GM23338 (cell line): Measurements from ENCODE around the gene RIPK4. TPM values are rescaled to one million over a fixed set of nuclear protein-coding genes. Genes with fewer than 3 reads are reported as not detected.

ENCODE experiments used
- ATAC-seq: fragments of 200-7000 bp; cut with Tn5 transposase; 3 replicates; pipeline ENCODE4 v1.9.1; 2020
- DNase-seq: peaks from one replicate; pipeline ENCODE4 v3.0.0-alpha.2; 2015; ENCODE audit warnings: low spot score
- H2AFZ ChIP-seq: fragments of 200-600 bp; sonication (generic); 2 replicates; pipeline ENCODE4 v1.8.0; 2016; ENCODE audit warnings: antibody characterized with exemption, mild to moderate bottlenecking, moderate library complexity
- H3F3A ChIP-seq: fragments of 200-600 bp; sonication (generic); replicated peaks from 2 replicates; pipeline ENCODE4 v1.8.0; 2017; ENCODE audit warnings: antibody characterized with exemption, mixed run types, low read depth
- H3K27ac ChIP-seq: fragments of 200-600 bp; sonication (generic); 2 replicates; pipeline ENCODE4 v1.6.1; 2016; ENCODE audit warnings: low read depth
- H3K27me3 ChIP-seq: fragments of 200-600 bp; sonication (generic); 2 replicates; pipeline ENCODE4 v1.8.0; 2016; ENCODE audit warnings: mild to moderate bottlenecking, mixed run types, moderate library complexity; ENCODE audit not compliant: insufficient read depth
- H3K36me3 ChIP-seq: fragments of 200-600 bp; sonication (generic); 2 replicates; pipeline ENCODE4 v1.8.0; 2016; ENCODE audit warnings: mild to moderate bottlenecking; ENCODE audit not compliant: insufficient read depth
- H3K4me1 ChIP-seq: fragments of 200-600 bp; sonication (generic); 2 replicates; pipeline ENCODE4 v1.8.0; 2016; ENCODE audit warnings: mild to moderate bottlenecking, moderate library complexity; ENCODE audit not compliant: insufficient read depth
- H3K4me2 ChIP-seq: fragments of 200-600 bp; sonication (generic); 2 replicates; pipeline ENCODE4 v1.7.1; 2017; ENCODE audit warnings: mixed run types
- H3K4me3 ChIP-seq: fragments of 200-600 bp; sonication (generic); 2 replicates; pipeline ENCODE4 v1.6.1; 2016; ENCODE audit warnings: mixed run types
- H3K79me2 ChIP-seq: fragments of 200-600 bp; sonication (generic); replicated peaks from 2 replicates; pipeline ENCODE4 v1.8.0; 2017; ENCODE audit warnings: mild to moderate bottlenecking; ENCODE audit not compliant: insufficient read depth
- H3K9me2 ChIP-seq: fragments of 200-600 bp; sonication (generic); 2 replicates; pipeline ENCODE4 v1.8.0; 2017; ENCODE audit not compliant: insufficient read depth
- H4K20me1 ChIP-seq: fragments of 200-600 bp; sonication (generic); replicated peaks from 2 replicates; pipeline ENCODE4 v1.8.0; 2017; ENCODE audit warnings: mild to moderate bottlenecking; ENCODE audit not compliant: insufficient read depth
- H3K27ac Mint-ChIP-seq: 2 replicates; pipeline ENCODE4 v1.8.0; 2020; ENCODE audit warnings: inconsistent platforms, mild to moderate bottlenecking, moderate library complexity, mixed read lengths
- H3K27me3 Mint-ChIP-seq: 3 replicates; pipeline ENCODE4 v1.8.0; 2022; ENCODE audit warnings: low read depth, mild to moderate bottlenecking, moderate library complexity, mixed read lengths, inconsistent platforms; ENCODE audit not compliant: insufficient read depth, poor library complexity
- H3K36me3 Mint-ChIP-seq: 3 replicates; pipeline ENCODE4 v1.8.0; 2021; ENCODE audit warnings: low read depth, mild to moderate bottlenecking, inconsistent platforms, moderate library complexity, mixed read lengths
- H3K4me1 Mint-ChIP-seq: 3 replicates; pipeline ENCODE4 v1.8.0; 2020; ENCODE audit warnings: mild to moderate bottlenecking, inconsistent platforms, mixed read lengths
- H3K4me3 Mint-ChIP-seq: 3 replicates; pipeline ENCODE4 v1.8.0; 2021; ENCODE audit warnings: moderate library complexity, mild to moderate bottlenecking, inconsistent platforms, mixed read lengths
- H3K9me3 Mint-ChIP-seq: 3 replicates; pipeline ENCODE4 v1.8.0; 2020; ENCODE audit warnings: moderate library complexity, mild to moderate bottlenecking, inconsistent platforms, mixed read lengths
- CREB1 ChIP-seq: fragments of 250-450 bp; sonication (Bioruptor Pico); IDR thresholded peaks from 2 replicates; pipeline ENCODE4 v1.5.0; 2020; ENCODE audit warnings: low read depth, mild to moderate bottlenecking, moderate library complexity
- CTCF ChIP-seq, 2 experiments: fragments of 200-600 bp in 1 of 2; sonication (generic) in 1 of 2; conservative IDR thresholded peaks; 2 replicates each; pipeline versions ENCODE4 v1.5.1 to v1.6.1; 2016 to 2017; ENCODE audit warnings: antibody characterized with exemption in 2 of 2, low read depth in 2 of 2, mild to moderate bottlenecking in 2 of 2, moderate library complexity in 1 of 2
- ETS1 ChIP-seq: IDR thresholded peaks from 2 replicates; pipeline ENCODE4 v1.6.1; 2016; ENCODE audit warnings: antibody characterized with exemption
- EZH2 ChIP-seq: fragments of 200-600 bp; sonication (generic); IDR thresholded peaks from one replicate; pipeline ENCODE4 v1.8.0; 2017; ENCODE audit warnings: antibody characterized with exemption, mild to moderate bottlenecking, low read depth; ENCODE audit not compliant: unreplicated experiment
- EZH2phosphoT487 ChIP-seq: fragments of 200-600 bp; sonication (generic); IDR thresholded peaks from one replicate; pipeline ENCODE4 v1.8.1; 2018; ENCODE audit warnings: antibody characterized with exemption; ENCODE audit not compliant: unreplicated experiment
- JUNB ChIP-seq: IDR thresholded peaks from one replicate; pipeline ENCODE4 v1.6.1; 2016; ENCODE audit warnings: antibody characterized with exemption; ENCODE audit not compliant: unreplicated experiment
- NANOG ChIP-seq: IDR thresholded peaks from 2 replicates; pipeline ENCODE4 v1.6.1; 2016; ENCODE audit warnings: antibody characterized with exemption, borderline replicate concordance
- POLR2AphosphoS5 ChIP-seq: IDR thresholded peaks from 2 replicates; pipeline ENCODE4 v1.6.1; 2016; ENCODE audit warnings: antibody characterized with exemption, low read depth
- REST ChIP-seq: IDR thresholded peaks from one replicate; pipeline ENCODE4 v1.6.1; 2018; ENCODE audit warnings: antibody characterized with exemption; ENCODE audit not compliant: unreplicated experiment
- STAT1 ChIP-seq: IDR thresholded peaks from one replicate; pipeline ENCODE4 v1.6.1; 2016; ENCODE audit warnings: antibody characterized with exemption; ENCODE audit not compliant: unreplicated experiment
- ZNF114 ChIP-seq: fragments of 250-450 bp; sonication (Bioruptor Pico); IDR thresholded peaks from 2 replicates; pipeline ENCODE4 v1.5.0; 2020; ENCODE audit warnings: mild to moderate bottlenecking, moderate library complexity
- ZNF331 ChIP-seq: fragments of 250-450 bp; sonication (Bioruptor Pico); IDR thresholded peaks from 2 replicates; pipeline ENCODE4 v1.5.0; 2020; ENCODE audit warnings: low read depth, mild to moderate bottlenecking, moderate library complexity
- ZNF462 ChIP-seq: fragments of 250-450 bp; sonication (Bioruptor Pico); IDR thresholded peaks from 2 replicates; pipeline ENCODE4 v1.5.0; 2020; ENCODE audit warnings: mild to moderate bottlenecking, moderate library complexity
- polyA plus RNA-seq: library from polyadenylated mRNA; unstranded; fragments of >200 nt; fragmentation: Nextera tagmentation; extraction: Ambion mirVana; gene quantifications from 2 replicates; pipeline ENCODE4 v1.2.1, GENCODE V29; 2016
- total RNA-seq: library from RNA; depleted of rRNA; stranded (reverse); fragments of >200 nt; shearing (Covaris generic); gene quantifications from 2 replicates; pipeline ENCODE4 v1.2.3, GENCODE V29; 2014

Gene RIPK4
- total and polyA plus RNA-seq, 2 experiments from 2014 or later = 2.5 to 9.9 TPM

- Histone ChIP-seq H3K4me2 (no peak overlapping the region), H4K20me1 (no peaks in the 10 kb centered on the region), H3K79me2 (no peaks in the 10 kb centered on the region), H3K4me1 (peaks cover 11% of the 10 kb centered on the region), H3K4me3 (no peak overlapping the region), H3K27me3 (peaks cover 4% of the 10 kb centered on the region; the same call in 1 of the 2 replicates), H3K9me2 (no peaks in the 10 kb centered on the region), H3K36me3 (no peaks in the 10 kb centered on the region), H3K27ac (no peak overlapping the region), H2AFZ (no peak overlapping the region), H3F3A (no peaks in the 10 kb centered on the region)
- peaks cover 34% of the 10 kb centered on the region for H3K4me1 Mint-ChIP-seq
- ATAC-seq = no peak
- peaks cover 8% of the 10 kb centered on the region for H3K27me3 Mint-ChIP-seq
- no peak overlapping the region for H3K27ac Mint-ChIP-seq
- TF ChIP-seq STAT1 (no peak), ZNF331 (CRISPR knock-in tag) (no peak), JUNB (no peak), NANOG (no peak), ZNF462 (CRISPR knock-in tag) (no peak), ZNF114 (no peak), ETS1 (no peak), POLR2AphosphoS5 (no peak), REST (no peak), CREB1 (CRISPR knock-in tag) (no peak), EZH2 (no peak), CTCF (conservative IDR thresholded peaks at IDR 0.05; ENCODE audit: low read depth in 2 of 2) (no peak), EZH2phosphoT487 (no peak)
- no peaks in the 10 kb centered on the region; the same call in 1 of the 3 replicates for H3K9me3 Mint-ChIP-seq
- H3K4me3 Mint-ChIP-seq = no peak overlapping the region
- H3K36me3 Mint-ChIP-seq = no peaks in the 10 kb centered on the region; the same call in 2 of the 3 replicates
- no peak for DNase-seq
These were observed 57.7 kb downstream of the RIPK4 start for GRCh38 chr21:41709166-41709565.
